ENCODE measurements around the gene TOGARAM2. TPM values are rescaled to one million over a fixed set of nuclear protein-coding genes. Genes with fewer than 3 reads are reported as not detected.

The TOGARAM2 gene
- total and polyA plus RNA-seq, 4 donors, result 1.3 to 10.6 (median 8.4) TPM

DNA sequence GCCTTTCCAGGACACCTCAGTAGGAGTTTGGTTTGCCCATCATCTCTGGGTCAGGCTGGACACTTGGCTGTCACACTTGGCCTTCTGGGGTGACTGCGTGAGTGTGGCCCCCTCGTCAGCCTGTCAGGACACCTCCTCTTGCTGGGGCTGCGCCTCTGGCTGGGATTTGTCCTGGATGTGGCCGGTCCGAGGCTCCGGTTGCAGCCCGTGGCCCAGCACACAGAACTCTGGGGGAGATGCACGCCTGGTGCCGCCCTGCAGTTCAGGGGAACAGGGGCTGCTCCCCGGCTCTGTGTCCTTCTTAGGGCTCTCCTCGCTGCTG, 83.6 kb downstream of the TOGARAM2 start:
- Histone ChIP-seq H3K27ac (ENCODE audit: low read depth, low read length) (peak overlapping the region; percentile 85), H3K4me3 (ENCODE audit: low read depth, low read length) (no peak overlapping the region)
- no peak for DNase-seq (ENCODE audit: low read depth in 4 of 6, low spot score in 6 of 6)

DNA sequence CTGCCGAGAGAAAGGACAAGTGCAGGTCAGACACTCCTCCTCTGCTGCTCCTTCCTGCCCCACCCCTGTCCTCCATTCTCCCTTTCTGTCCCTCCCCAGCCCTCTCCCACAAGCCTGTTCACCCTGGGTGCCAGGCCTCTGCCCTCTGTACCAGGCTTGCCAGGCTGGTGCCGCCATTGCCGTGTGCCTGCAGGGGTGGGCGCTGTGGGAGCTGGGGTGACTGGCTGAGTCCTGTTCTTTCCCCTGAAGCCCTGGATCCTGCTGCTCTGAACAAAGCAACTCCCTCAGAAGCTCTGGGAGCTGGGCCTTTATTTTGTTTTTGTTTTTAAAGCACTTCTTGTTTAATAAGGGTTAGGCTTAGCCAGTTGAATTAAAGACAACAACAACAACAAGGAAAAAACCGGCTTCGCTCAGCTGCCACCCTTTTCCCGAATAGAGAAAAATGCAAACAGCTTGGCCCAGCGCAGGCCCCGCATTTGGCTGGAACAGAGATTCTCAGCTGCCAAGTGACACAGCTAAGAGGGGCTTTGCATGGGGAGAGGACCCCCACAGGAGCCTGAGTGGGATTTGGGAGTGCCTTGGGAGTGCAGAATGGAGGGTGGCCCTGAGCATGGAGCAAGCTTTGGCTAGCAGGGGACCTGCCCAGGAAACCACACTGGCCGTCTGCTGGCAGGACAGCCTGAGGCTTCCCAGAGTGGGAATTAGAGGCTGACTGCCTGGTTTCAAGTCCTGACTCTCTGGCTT, 84.1 kb downstream of the TOGARAM2 start:
- peak in 2 of 6 donors; percentile 61 to 89 for DNase-seq (ENCODE audit: low read depth in 4 of 6, low spot score in 6 of 6)
- Histone ChIP-seq H3K9me3 (ENCODE audit: control insufficient read depth, insufficient read depth, low read length) (no peaks in the 10 kb centered on the region), H3K4me3 (ENCODE audit: low read depth, low read length) (no peak overlapping the region), H3K27ac (ENCODE audit: low read depth, low read length) (peak overlapping the region; percentile 85), H3K36me3 (ENCODE audit: control insufficient read depth, insufficient read depth, low read length) (no peaks in the 10 kb centered on the region), H3K4me1 (ENCODE audit: control insufficient read depth, insufficient read depth, low read length) (peaks cover 34% of the 10 kb centered on the region), H3K27me3 (ENCODE audit: control insufficient read depth, insufficient read depth, low read length) (no peaks in the 10 kb centered on the region)
- WGBS (ENCODE audit: insufficient coverage), result 27% methylated on average over 10 of the region's 10 CpGs

More for the DNA sequence above, 83.6 kb downstream of the TOGARAM2 start:
- Histone ChIP-seq H3K4me1 (ENCODE audit: control insufficient read depth, insufficient read depth, low read length) (peaks cover 34% of the 10 kb centered on the region), H3K36me3 (ENCODE audit: control insufficient read depth, insufficient read depth, low read length) (no peaks in the 10 kb centered on the region), H3K9me3 (ENCODE audit: control insufficient read depth, insufficient read depth, low read length) (no peaks in the 10 kb centered on the region), H3K27me3 (ENCODE audit: control insufficient read depth, insufficient read depth, low read length) (no peaks in the 10 kb centered on the region)
- WGBS (ENCODE audit: insufficient coverage), result 73% methylated on average over 11 of the region's 11 CpGs

DNA sequence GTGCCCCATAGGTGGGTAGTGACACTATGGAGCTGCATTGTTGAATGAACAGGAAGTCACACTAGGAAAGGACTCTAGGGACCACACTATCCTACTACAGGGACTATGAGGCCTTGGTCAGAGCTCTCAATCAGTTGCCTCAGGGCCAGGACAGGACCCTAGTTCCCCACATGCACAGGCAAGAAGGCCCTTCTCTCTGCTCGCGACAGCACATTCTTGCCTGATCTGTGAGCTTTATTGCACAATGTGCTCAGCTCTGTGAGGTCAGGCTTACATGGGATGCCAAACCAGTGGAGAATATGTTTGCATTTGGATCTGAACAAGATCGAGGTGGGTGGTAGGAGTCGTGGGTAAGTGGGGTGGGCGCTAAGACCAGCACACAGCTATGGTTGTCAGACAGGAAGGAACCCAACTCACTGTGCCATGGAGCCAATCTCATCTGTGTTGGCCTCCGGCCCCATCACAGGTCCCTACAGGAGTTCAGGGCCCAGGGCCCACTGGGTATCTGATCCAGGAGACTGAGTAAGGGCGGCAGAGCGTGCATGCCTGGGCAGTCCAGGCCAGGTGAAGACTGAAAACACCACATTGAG, 85.3 kb downstream of the TOGARAM2 start:
- no peak for DNase-seq (ENCODE audit: low read depth in 4 of 6, low spot score in 6 of 6)
- Histone ChIP-seq H3K27ac (ENCODE audit: low read depth, low read length) (no peak overlapping the region), H3K9me3 (ENCODE audit: control insufficient read depth, insufficient read depth, low read length) (no peaks in the 10 kb centered on the region), H3K36me3 (ENCODE audit: control insufficient read depth, insufficient read depth, low read length) (peaks cover 3% of the 10 kb centered on the region), H3K4me1 (ENCODE audit: control insufficient read depth, insufficient read depth, low read length) (peaks cover 42% of the 10 kb centered on the region), H3K4me3 (ENCODE audit: low read depth, low read length) (no peak overlapping the region), H3K27me3 (ENCODE audit: control insufficient read depth, insufficient read depth, low read length) (no peaks in the 10 kb centered on the region)
- 90% methylated on average over 6 of the region's 8 CpGs for WGBS (ENCODE audit: insufficient coverage)

DNA sequence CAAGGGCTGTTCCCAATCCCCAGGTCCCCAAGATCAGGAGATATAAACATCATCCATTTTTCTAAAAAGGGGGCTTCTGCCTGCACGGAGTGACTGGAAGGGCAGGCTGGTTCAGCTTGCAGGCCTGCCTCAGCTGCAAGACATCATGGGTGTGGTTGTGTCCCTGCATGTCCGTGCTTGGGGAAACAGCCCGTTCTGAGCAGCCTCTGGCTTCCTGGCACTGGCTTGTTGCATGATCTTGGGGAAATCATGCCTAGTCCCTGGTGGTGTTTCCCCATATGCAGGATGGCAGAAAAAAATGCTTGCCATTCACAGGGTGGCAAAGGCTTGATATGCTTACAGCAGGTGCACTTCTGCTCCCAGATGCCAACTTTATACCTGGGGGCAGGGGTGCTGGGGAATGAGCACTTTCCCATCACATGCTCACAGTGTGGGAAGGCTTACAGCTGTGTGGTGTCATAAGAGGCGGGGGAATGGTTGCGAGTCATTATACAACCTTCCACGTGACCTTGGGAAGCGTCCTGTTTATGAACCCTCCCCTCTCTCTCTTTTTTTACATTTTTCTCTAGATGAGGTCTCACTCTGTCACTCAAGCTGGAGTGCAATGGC, 86.0 kb downstream of the TOGARAM2 start:
- H3K36me3 ChIP-seq (ENCODE audit: control insufficient read depth, insufficient read depth, low read length), result peaks cover 4% of the 10 kb centered on the region
- 86% methylated on average over 5 of the region's 7 CpGs for WGBS (ENCODE audit: insufficient coverage)
- no peak for DNase-seq (ENCODE audit: low read depth in 4 of 6, low spot score in 6 of 6)
- peaks cover 49% of the 10 kb centered on the region for H3K4me1 ChIP-seq (ENCODE audit: control insufficient read depth, insufficient read depth, low read length)
- H3K9me3 ChIP-seq (ENCODE audit: control insufficient read depth, insufficient read depth, low read length), result no peaks in the 10 kb centered on the region
- no peak overlapping the region for H3K4me3 ChIP-seq (ENCODE audit: low read depth, low read length)
- H3K27me3 ChIP-seq (ENCODE audit: control insufficient read depth, insufficient read depth, low read length), result no peaks in the 10 kb centered on the region
- H3K27ac ChIP-seq (ENCODE audit: low read depth, low read length), result no peak overlapping the region

DNA sequence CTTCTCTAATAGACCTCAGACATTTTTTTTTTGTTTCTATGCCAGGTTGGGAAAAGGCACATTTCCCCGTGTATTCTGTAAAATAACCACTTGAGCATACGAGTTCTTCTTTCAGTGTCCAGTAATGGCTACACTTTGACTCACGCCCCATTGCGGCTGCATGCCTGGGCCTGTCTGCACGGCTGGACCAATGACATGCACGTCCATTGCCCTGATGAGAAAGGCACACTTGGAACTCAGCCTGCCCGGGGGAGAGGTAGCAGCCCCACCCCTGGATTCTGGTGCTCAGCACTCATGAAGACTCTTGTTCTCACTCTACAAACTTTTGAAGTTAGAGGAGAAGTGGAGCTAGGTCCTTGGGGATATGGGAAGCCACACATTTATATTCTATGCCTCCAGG, 87.4 kb downstream of the TOGARAM2 start:
- Histone ChIP-seq H3K4me1 (ENCODE audit: control insufficient read depth, insufficient read depth, low read length) (peaks cover 50% of the 10 kb centered on the region), H3K27ac (ENCODE audit: low read depth, low read length) (no peak overlapping the region), H3K4me3 (ENCODE audit: low read depth, low read length) (no peak overlapping the region), H3K27me3 (ENCODE audit: control insufficient read depth, insufficient read depth, low read length) (no peaks in the 10 kb centered on the region), H3K9me3 (ENCODE audit: control insufficient read depth, insufficient read depth, low read length) (no peaks in the 10 kb centered on the region), H3K36me3 (ENCODE audit: control insufficient read depth, insufficient read depth, low read length) (peaks cover 4% of the 10 kb centered on the region)
- WGBS (ENCODE audit: insufficient coverage), result 83% methylated on average over 6 of the region's 7 CpGs
- DNase-seq (ENCODE audit: low read depth in 4 of 6, low spot score in 6 of 6), result no peak

DNA sequence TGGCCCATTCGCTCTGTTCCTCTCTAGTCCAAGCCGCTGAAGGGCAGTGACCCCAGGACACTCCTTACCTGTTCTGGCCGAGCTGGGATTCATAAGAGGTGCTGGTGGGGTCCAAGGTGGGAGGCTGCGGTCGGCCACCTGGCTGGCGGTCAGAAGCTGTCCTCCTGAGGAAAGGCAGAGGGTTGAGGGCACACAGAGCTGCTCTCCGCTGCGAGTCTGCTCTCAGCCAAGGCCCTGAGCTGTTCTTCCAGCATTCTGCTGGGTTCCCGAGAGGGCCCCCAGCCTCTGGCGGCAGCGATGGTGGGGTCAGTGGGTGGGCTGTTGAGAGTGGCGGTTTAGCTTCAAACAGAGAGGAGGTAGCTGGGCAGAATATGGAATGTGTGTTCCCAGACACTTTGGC, 89.4 kb downstream of the TOGARAM2 start:
- DNase-seq (ENCODE audit: low read depth in 4 of 6, low spot score in 6 of 6), result no peak
- peaks cover 38% of the 10 kb centered on the region for H3K4me1 ChIP-seq (ENCODE audit: control insufficient read depth, insufficient read depth, low read length)
- H3K36me3 ChIP-seq (ENCODE audit: control insufficient read depth, insufficient read depth, low read length), result peaks cover 4% of the 10 kb centered on the region
- H3K27ac ChIP-seq (ENCODE audit: low read depth, low read length), result no peak overlapping the region
- H3K4me3 ChIP-seq (ENCODE audit: low read depth, low read length), result no peak overlapping the region
- 77% methylated on average over 12 of the region's 12 CpGs for WGBS (ENCODE audit: insufficient coverage)
- H3K27me3 ChIP-seq (ENCODE audit: control insufficient read depth, insufficient read depth, low read length), result no peaks in the 10 kb centered on the region
- no peaks in the 10 kb centered on the region for H3K9me3 ChIP-seq (ENCODE audit: control insufficient read depth, insufficient read depth, low read length)

DNA sequence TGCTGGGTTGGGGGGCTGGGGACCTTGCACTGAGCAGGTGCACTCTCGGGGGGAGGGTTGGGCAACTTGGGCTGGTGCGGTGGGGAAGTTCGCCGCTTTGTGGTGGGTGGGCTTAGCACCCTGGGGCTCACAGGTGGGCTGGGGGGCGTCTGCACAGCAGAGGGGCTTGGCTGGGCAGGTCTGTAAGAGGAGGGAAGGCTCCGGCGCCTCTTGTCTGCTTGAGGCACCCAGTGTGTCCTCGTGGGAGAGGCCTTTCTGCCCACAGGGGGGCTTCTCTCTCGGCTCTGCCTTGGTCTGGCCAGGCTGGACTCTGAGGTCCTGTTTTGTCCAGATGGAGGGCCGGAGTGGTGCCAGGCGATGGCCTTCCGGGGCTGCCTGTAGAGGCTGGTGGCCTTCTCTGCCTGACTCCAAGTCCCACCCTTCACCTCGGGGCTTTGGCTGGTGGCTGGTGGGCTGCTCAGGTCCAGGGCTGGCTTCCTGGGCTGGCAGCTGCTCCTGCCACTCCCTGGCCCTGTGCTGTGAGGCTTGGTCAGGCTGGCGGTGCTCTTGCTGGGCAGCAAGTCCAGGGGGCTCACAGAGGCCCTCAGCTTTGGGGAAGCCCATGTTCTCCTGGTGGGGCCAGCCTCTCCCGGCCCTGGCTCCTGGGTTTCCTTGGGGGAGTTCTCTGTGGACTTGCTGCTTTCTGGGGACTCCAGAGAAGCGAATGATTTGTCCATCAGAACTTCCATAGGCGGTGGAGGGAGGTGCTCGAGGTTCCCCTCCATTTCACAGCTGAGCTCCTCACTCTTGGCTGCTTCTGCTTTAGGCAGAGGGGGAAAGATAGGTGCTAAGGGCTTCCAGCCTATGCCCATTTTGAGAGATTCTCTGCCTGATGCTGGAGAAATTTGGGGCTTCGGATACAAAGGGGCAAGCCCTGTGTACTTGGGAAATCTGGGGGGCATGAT, 90.2 kb downstream of the TOGARAM2 start:
- H3K27me3 ChIP-seq (ENCODE audit: control insufficient read depth, insufficient read depth, low read length), result no peaks in the 10 kb centered on the region

DNA sequence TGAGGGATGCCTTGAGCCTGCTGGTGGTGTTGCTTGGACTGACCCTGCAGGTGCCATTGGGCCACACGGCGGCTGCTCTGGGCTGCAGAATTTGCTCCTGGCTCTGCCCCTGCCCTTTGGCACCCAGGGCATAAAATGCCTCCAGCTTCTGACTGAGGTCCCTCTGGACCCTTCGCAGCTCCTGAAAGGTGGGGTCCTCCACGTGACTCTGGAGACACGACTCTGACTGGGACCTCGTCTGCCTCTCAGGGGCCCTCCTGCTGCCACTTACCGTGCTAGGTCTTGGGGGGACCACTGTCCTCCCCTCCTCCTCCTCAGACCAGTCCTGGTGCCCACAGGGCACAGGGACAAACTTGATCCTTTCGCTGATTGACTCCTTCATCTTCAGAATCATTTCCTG, 91.2 kb downstream of the TOGARAM2 start:
- Histone ChIP-seq H3K27me3 (ENCODE audit: control insufficient read depth, insufficient read depth, low read length) (no peaks in the 10 kb centered on the region), H3K27ac (ENCODE audit: low read depth, low read length) (no peak overlapping the region), H3K4me3 (ENCODE audit: low read depth, low read length) (no peak overlapping the region), H3K36me3 (ENCODE audit: control insufficient read depth, insufficient read depth, low read length) (peaks cover 4% of the 10 kb centered on the region), H3K4me1 (ENCODE audit: control insufficient read depth, insufficient read depth, low read length) (peaks cover 43% of the 10 kb centered on the region), H3K9me3 (ENCODE audit: control insufficient read depth, insufficient read depth, low read length) (no peaks in the 10 kb centered on the region)
- WGBS (ENCODE audit: insufficient coverage), result 70% methylated on average over 7 of the region's 8 CpGs
- no peak for DNase-seq (ENCODE audit: low read depth in 4 of 6, low spot score in 6 of 6)

More for the DNA sequence above, 90.2 kb downstream of the TOGARAM2 start:
- Histone ChIP-seq H3K4me1 (ENCODE audit: control insufficient read depth, insufficient read depth, low read length) (peaks cover 40% of the 10 kb centered on the region), H3K9me3 (ENCODE audit: control insufficient read depth, insufficient read depth, low read length) (no peaks in the 10 kb centered on the region), H3K36me3 (ENCODE audit: control insufficient read depth, insufficient read depth, low read length) (peaks cover 4% of the 10 kb centered on the region), H3K4me3 (ENCODE audit: low read depth, low read length) (no peak overlapping the region), H3K27ac (ENCODE audit: low read depth, low read length) (no peak overlapping the region)
- DNase-seq (ENCODE audit: low read depth in 4 of 6, low spot score in 6 of 6), result no peak
- WGBS (ENCODE audit: insufficient coverage), result 90% methylated on average over 18 of the region's 19 CpGs

DNA sequence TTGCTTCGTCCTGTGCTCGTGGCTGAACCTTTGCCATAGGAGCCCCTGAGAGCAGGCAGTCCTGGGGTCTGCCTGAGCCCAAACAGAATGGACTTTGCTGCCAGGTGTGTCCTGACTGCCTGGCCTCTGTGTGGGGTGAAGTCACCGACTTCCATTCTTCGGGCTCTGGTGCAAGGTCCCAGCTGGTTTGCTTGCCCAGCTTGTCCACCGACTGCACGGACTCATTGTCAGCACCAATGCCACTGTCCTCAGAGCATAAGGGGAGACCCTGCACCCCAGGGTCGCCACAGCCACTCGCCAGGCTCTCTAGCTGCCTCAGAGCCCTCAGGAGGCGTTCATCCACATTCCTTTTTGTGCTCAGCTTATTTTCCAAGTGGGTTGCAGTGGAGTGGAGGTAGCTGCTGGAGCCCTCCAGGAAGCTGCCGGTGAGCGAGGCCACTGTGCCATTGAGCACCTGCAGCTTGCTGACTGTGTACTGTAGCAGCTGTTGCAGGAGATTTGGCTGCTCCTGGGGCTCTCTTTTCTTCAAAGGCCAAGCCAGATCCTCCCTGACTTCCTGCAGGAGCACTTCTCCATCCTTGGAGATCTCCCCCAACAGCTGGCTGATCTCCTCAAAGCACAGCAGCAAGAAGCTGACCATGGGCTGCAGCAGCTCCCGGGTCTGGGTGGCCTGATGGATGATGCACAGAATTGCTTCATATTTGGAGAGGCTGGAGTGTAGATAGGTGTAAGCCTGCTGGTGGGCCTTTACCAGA, 92.0 kb downstream of the TOGARAM2 start:
- peaks cover 43% of the 10 kb centered on the region for H3K4me1 ChIP-seq (ENCODE audit: control insufficient read depth, insufficient read depth, low read length)
- no peak overlapping the region for H3K27ac ChIP-seq (ENCODE audit: low read depth, low read length)
- no peaks in the 10 kb centered on the region for H3K27me3 ChIP-seq (ENCODE audit: control insufficient read depth, insufficient read depth, low read length)
- no peak overlapping the region for H3K4me3 ChIP-seq (ENCODE audit: low read depth, low read length)
- DNase-seq (ENCODE audit: low read depth in 4 of 6, low spot score in 6 of 6), result no peak
- 92% methylated on average over 12 of the region's 12 CpGs for WGBS (ENCODE audit: insufficient coverage)
- H3K9me3 ChIP-seq (ENCODE audit: control insufficient read depth, insufficient read depth, low read length), result no peaks in the 10 kb centered on the region
- H3K36me3 ChIP-seq (ENCODE audit: control insufficient read depth, insufficient read depth, low read length), result peaks cover 4% of the 10 kb centered on the region

Data from spinal cord (tissue), 10 donors.